ENCODE data around the gene P2RY8. TPM values are rescaled to one million over a fixed set of nuclear protein-coding genes. Genes with fewer than 3 reads are reported as not detected.

The P2RY8 gene
- total and polyA plus RNA-seq, 8 donors, result 0.35 to 1.4 (median 0.51) TPM

- Histone ChIP-seq H3K4me3 (no peak overlapping the region), H3K4me1 (no peaks in the 10 kb centered on the region), H3K36me3 (no peaks in the 10 kb centered on the region), H3K9me3 (no peaks in the 10 kb centered on the region), H3K27me3 (no peaks in the 10 kb centered on the region), H3K27ac (no peak overlapping the region)
- ATAC-seq (no peak), DNase-seq (no peak), FAIRE-seq (no peak)
- WGBS, 2 donors, result 47 to 64% methylated on average over 12 of the region's 12 CpGs
- intact Hi-C loops (cut with DNase I), result no loop called here
- TF ChIP-seq CTCF (IDR thresholded peaks at IDR 0.05), result no peak
Observed at GRCh38 chrX:1502241-1502640, 34.7 kb downstream of the P2RY8 start.

GRCh38 chrX:1500701-1501624 lies 36.0 kb downstream of the P2RY8 start:
- Histone ChIP-seq H3K27me3 (no peaks in the 10 kb centered on the region), H3K4me1 (no peaks in the 10 kb centered on the region), H3K36me3 (no peaks in the 10 kb centered on the region), H3K4me3 (no peak overlapping the region), H3K27ac (no peak overlapping the region), H3K9me3 (no peaks in the 10 kb centered on the region)
- WGBS, 2 donors, result 73 to 78% methylated on average over 23 of the region's 23 CpGs
- intact Hi-C loops (cut with DNase I), result no loop called here
- TF ChIP-seq CTCF (IDR thresholded peaks at IDR 0.05), result no peak
- FAIRE-seq (no peak), DNase-seq (no peak), ATAC-seq (no peak)

GRCh38 chrX:1496076-1496475 lies 40.9 kb downstream of the P2RY8 start:
- WGBS, 2 donors, result 62 to 63% methylated on average over 12 of the region's 12 CpGs
- Histone ChIP-seq H3K36me3 (no peaks in the 10 kb centered on the region), H3K4me1 (no peaks in the 10 kb centered on the region), H3K9me3 (no peaks in the 10 kb centered on the region), H3K4me3 (no peak overlapping the region), H3K27ac (no peak overlapping the region), H3K27me3 (no peaks in the 10 kb centered on the region)
- intact Hi-C loops (cut with DNase I), result no loop called here
- DNase-seq (peak in 1 of 6 donors; percentile 23), ATAC-seq (no peak), FAIRE-seq (no peak)
- no peak for TF ChIP-seq CTCF (IDR thresholded peaks at IDR 0.05)

GRCh38 chrX:1493877-1494510 lies 43.0 kb downstream of the P2RY8 start:
- WGBS, 2 donors, result 19 to 22% methylated on average over 15 of the region's 15 CpGs

More at GRCh38 chrX:1493877-1494510, 43.0 kb downstream of the P2RY8 start:
- intact Hi-C loops (cut with DNase I), result no loop called here
- no peaks in the 10 kb centered on the region for H3K9me3 ChIP-seq
- H3K4me3 ChIP-seq, result no peak overlapping the region
- DNase-seq, result peak in 1 of 6 donors; percentile 37
- H3K36me3 ChIP-seq, result no peaks in the 10 kb centered on the region
- H3K4me1 ChIP-seq, result no peaks in the 10 kb centered on the region
- no peak overlapping the region for H3K27ac ChIP-seq
- FAIRE-seq, result no peak
- peak in 1 of 4 donors; percentile 47 for ATAC-seq
- TF ChIP-seq CTCF (IDR thresholded peaks at IDR 0.05), result no peak
- H3K27me3 ChIP-seq, result no peaks in the 10 kb centered on the region
